H1 (cell line): ENCODE results near the gene KIF2C. TPM values are rescaled to one million over a fixed set of nuclear protein-coding genes. Genes with fewer than 3 reads are reported as not detected.

Experiments used
- CTCF ChIA-PET: fragments of 300-600 bp; sonication (Branson Sonifier 250); formaldehyde crosslinking; loops from one replicate; lab custom pipeline; 2021; ENCODE audit not compliant: partially characterized antibody; lab: Charles Lee
- POLR2A ChIA-PET: fragments of 300-600 bp; sonication (Branson Sonifier 250); formaldehyde crosslinking; loops from one replicate; lab custom pipeline; 2021; ENCODE audit warnings: inconsistent platforms; ENCODE audit not compliant: partially characterized antibody; lab: Charles Lee
- DNase-seq, 2 experiments: peaks; one replicate each; pipeline versions ENCODE4 v3.0.0 to v3.0.0-alpha.2; 2010 to 2022; ENCODE audit warnings: low spot score in 2 of 2, low read depth in 1 of 2, mixed read lengths in 1 of 2
- FAIRE-seq: peaks from 2 replicates; lab custom pipeline; 2011; peaks lifted over from hg19 to GRCh38; lab: Jason Lieb, UNC
- H2AFZ ChIP-seq: 2 replicates; pipeline ENCODE4 v1.8.1; 2012; ENCODE audit warnings: low read length, inconsistent platforms
- H2AK5ac ChIP-seq: 2 replicates; pipeline ENCODE4 v1.6.1; 2013; ENCODE audit warnings: low read depth, low read length
- H2BK120ac ChIP-seq: replicated peaks from 2 replicates; pipeline ENCODE3; 2013; ENCODE audit warnings: low read depth, low read length, inconsistent platforms
- H2BK12ac ChIP-seq: 2 replicates; pipeline ENCODE4 v1.6.1; 2013; ENCODE audit warnings: low read depth, low read length
- H2BK15ac ChIP-seq: 2 replicates; pipeline ENCODE4 v1.6.1; 2013; ENCODE audit warnings: low read length
- H2BK20ac ChIP-seq: 2 replicates; pipeline ENCODE4 v1.6.1; 2013; ENCODE audit warnings: low read length
- H2BK5ac ChIP-seq: 2 replicates; pipeline ENCODE4 v1.6.1; 2013; ENCODE audit warnings: low read depth, low read length
- H3K14ac ChIP-seq: 2 replicates; pipeline ENCODE4 v1.6.1; 2013; ENCODE audit warnings: inconsistent platforms; ENCODE audit not compliant: insufficient read length
- H3K18ac ChIP-seq: 2 replicates; pipeline ENCODE4 v1.6.1; 2013; ENCODE audit warnings: low read length; ENCODE audit errors: extremely low read depth
- H3K23ac ChIP-seq: 2 replicates; pipeline ENCODE4 v1.6.1; 2013; ENCODE audit warnings: inconsistent platforms; ENCODE audit not compliant: insufficient read length
- H3K23me2 ChIP-seq: 2 replicates; pipeline ENCODE4 v1.6.1; 2013; ENCODE audit warnings: low read depth, low read length
- H3K27ac ChIP-seq: 2 replicates; pipeline ENCODE4 v1.6.1; 2011; ENCODE audit warnings: low read depth, low read length, inconsistent platforms
- H3K27me3 ChIP-seq, 4 experiments: replicated peaks in 1 of 4; 1 replicate in 1 of 4; 2 replicates in 3 of 4; pipeline versions ENCODE4 v1.6.1 to v1.8.1; 2011 to 2013; ENCODE audit warnings: low read length in 3 of 4, mild to moderate bottlenecking in 3 of 4, inconsistent platforms in 2 of 4, mixed read lengths in 2 of 4, moderate library complexity in 1 of 4; ENCODE audit not compliant: control insufficient read depth in 3 of 4, insufficient read depth in 3 of 4; ENCODE audit errors: extremely low read depth in 1 of 4
- H3K36me3 ChIP-seq, 4 experiments: 2 replicates each; pipeline versions ENCODE4 v1.6.1 to v1.8.1; 2011 to 2013; ENCODE audit warnings: mild to moderate bottlenecking in 4 of 4, low read length in 3 of 4, moderate library complexity in 2 of 4, control low read depth in 1 of 4, inconsistent platforms in 1 of 4; ENCODE audit not compliant: insufficient read depth in 4 of 4, control insufficient read depth in 2 of 4
- H3K4ac ChIP-seq: replicated peaks from 2 replicates; pipeline ENCODE3; 2013; ENCODE audit warnings: low read length, low read depth, mixed read lengths, inconsistent platforms; ENCODE audit not compliant: insufficient read length
- H3K4me1 ChIP-seq, 4 experiments: replicated peaks in 1 of 4; 1 replicate in 1 of 4; 2 replicates in 3 of 4; pipeline versions ENCODE4 v1.6.1 to v1.8.1; 2011 to 2013; ENCODE audit warnings: low read length in 3 of 4, inconsistent platforms in 2 of 4, mixed read lengths in 1 of 4; ENCODE audit not compliant: insufficient read depth in 4 of 4, control insufficient read depth in 3 of 4
- H3K4me2 ChIP-seq, 2 experiments: 2 replicates each; pipeline versions ENCODE4 v1.6.1 to v1.8.1; 2011 to 2013; ENCODE audit warnings: low read depth in 2 of 2, low read length in 2 of 2, control low read depth in 1 of 2, inconsistent platforms in 1 of 2, mild to moderate bottlenecking in 1 of 2; ENCODE audit not compliant: insufficient read depth in 1 of 2
- H3K4me3 ChIP-seq, 4 experiments: fragments of 200-600, 300-600 bp in 1 of 4; sonication (generic), shearing (Covaris generic), sonication (Bioruptor Twin) in 1 of 4; 2 replicates each; pipeline versions ENCODE4 v1.5.1 to v1.8.1; 2011 to 2016; ENCODE audit warnings: low read length in 4 of 4, low read depth in 3 of 4, control low read depth in 2 of 4, inconsistent platforms in 2 of 4, mild to moderate bottlenecking in 2 of 4, mixed read lengths in 1 of 4, moderate library complexity in 1 of 4; ENCODE audit not compliant: insufficient read depth in 2 of 4; ENCODE audit errors: extremely low read depth in 1 of 4
- H3K56ac ChIP-seq: replicated peaks from 2 replicates; pipeline ENCODE3; 2013; ENCODE audit warnings: low read depth, mild to moderate bottlenecking, mixed read lengths, low read length, inconsistent platforms; ENCODE audit not compliant: insufficient read length
- H3K79me1 ChIP-seq: 2 replicates; pipeline ENCODE4 v1.6.1; 2013; ENCODE audit warnings: low read depth, low read length, control low read depth
- H3K79me2 ChIP-seq, 2 experiments: 2 replicates each; pipeline versions ENCODE4 v1.6.1 to v1.8.1; 2012 to 2013; ENCODE audit warnings: low read length in 2 of 2, mild to moderate bottlenecking in 2 of 2, inconsistent platforms in 1 of 2; ENCODE audit not compliant: insufficient read depth in 2 of 2, control insufficient read depth in 1 of 2
- H3K9ac ChIP-seq, 4 experiments: replicated peaks in 1 of 4; 1 replicate in 1 of 4; 2 replicates in 3 of 4; pipeline versions ENCODE4 v1.6.1 to v1.8.1; 2011 to 2013; ENCODE audit warnings: low read depth in 3 of 4, low read length in 3 of 4, control low read depth in 2 of 4, mild to moderate bottlenecking in 2 of 4, moderate library complexity in 2 of 4, inconsistent platforms in 1 of 4; ENCODE audit errors: extremely low read depth in 1 of 4
- H3K9me3 ChIP-seq, 2 experiments: 2 replicates each; pipeline versions ENCODE4 v1.6.1 to v1.8.1; 2012 to 2013; ENCODE audit warnings: mild to moderate bottlenecking in 2 of 2, moderate library complexity in 2 of 2, control low read depth in 1 of 2, inconsistent platforms in 1 of 2, low read depth in 1 of 2, low read length in 1 of 2, mixed read lengths in 1 of 2; ENCODE audit not compliant: insufficient read depth in 2 of 2
- H4K20me1 ChIP-seq, 2 experiments: replicated peaks in 1 of 2; 2 replicates each; pipeline versions ENCODE3 to v1.8.1; 2011 to 2013; ENCODE audit warnings: inconsistent platforms in 2 of 2, low read length in 2 of 2, mild to moderate bottlenecking in 1 of 2; ENCODE audit not compliant: insufficient read depth in 2 of 2, control insufficient read depth in 1 of 2
- H4K5ac ChIP-seq: 2 replicates; pipeline ENCODE4 v1.6.1; 2013; ENCODE audit warnings: low read length, low read depth, mixed read lengths, inconsistent platforms; ENCODE audit not compliant: insufficient read length
- H4K8ac ChIP-seq: 2 replicates; pipeline ENCODE4 v1.8.0; 2013; ENCODE audit warnings: mild to moderate bottlenecking, moderate library complexity, low read length, inconsistent platforms; ENCODE audit not compliant: insufficient read depth; ENCODE audit errors: extremely low read depth
- H4K91ac ChIP-seq: replicated peaks from 2 replicates; pipeline ENCODE3; 2013; ENCODE audit warnings: low read length, mixed read lengths, inconsistent platforms; ENCODE audit not compliant: insufficient read length
- CBX8 ChIP-seq: fragments of 300-800, 300-1000 bp; sonication (generic); IDR thresholded peaks from 2 replicates; pipeline ENCODE4 v1.7.1; 2016; ENCODE audit warnings: low read depth, low read length, borderline replicate concordance
- GABPA ChIP-seq: IDR thresholded peaks from 2 replicates; pipeline ENCODE4 v1.6.1; 2011; ENCODE audit warnings: mild to moderate bottlenecking, low read length, moderate library complexity, borderline replicate concordance; ENCODE audit not compliant: insufficient read depth
- NRF1 ChIP-seq: IDR thresholded peaks from 2 replicates; pipeline ENCODE4 v1.6.1; 2011; ENCODE audit warnings: mild to moderate bottlenecking, low read depth, low read length, improper control_type of control experiment
- SIX5 ChIP-seq: IDR thresholded peaks from 2 replicates; pipeline ENCODE4 v1.6.1; 2011; ENCODE audit warnings: mild to moderate bottlenecking, low read depth, low read length
- WGBS, 2 experiments: shearing (Covaris generic) in 1 of 2; methylation state at CpG; one replicate each; pipeline versions ENCODE4 v1.1.6 to v1.1.7; 2013 to 2015; ENCODE audit warnings: low lambda C conversion rate in 2 of 2, mixed read lengths in 2 of 2, inconsistent platforms in 1 of 2, low coverage in 1 of 2, missing lambda C conversion rate in 1 of 2; ENCODE audit not compliant: insufficient replicate concordance in 2 of 2, insufficient coverage in 1 of 2, insufficient read length in 1 of 2; ENCODE audit errors: extremely low coverage in 1 of 2, missing lambda C conversion rate in 1 of 2; 5-methylcytosine and 5-hydroxymethylcytosine counted together
- polyA plus RNA-seq, 7 experiments: library from polyadenylated mRNA; depleted of rRNA in 3 of 7; stranded (reverse) in 5 of 7; unstranded in 2 of 7; fragments of >200 nt in 5 of 7; fragments of 200-250 nt in 2 of 7; gene quantifications; 1 replicate in 5 of 7; 2 replicates in 1 of 7; 4 replicates in 1 of 7; pipeline versions ENCODE4 v1.2.1 to v1.2.3, GENCODE V29; 2011 to 2013; ENCODE audit warnings: missing spikeins in 2 of 7, mixed read lengths in 2 of 7
- total RNA-seq: library from RNA; stranded (reverse); fragmentation: NEBNext Ultra II Directional; extraction: Animal tissue kit (Norgen Biotek cat#: 25700); gene quantifications from 2 replicates; pipeline ENCODE4 v1.2.1, GENCODE V29; 2021

The KIF2C gene
- total and polyA plus RNA-seq, 2 of the 8 experiments (the other 6 are each of a cell fraction or from before 2014, with no cell fraction given), result 41.8 to 68.1 TPM

DNA sequence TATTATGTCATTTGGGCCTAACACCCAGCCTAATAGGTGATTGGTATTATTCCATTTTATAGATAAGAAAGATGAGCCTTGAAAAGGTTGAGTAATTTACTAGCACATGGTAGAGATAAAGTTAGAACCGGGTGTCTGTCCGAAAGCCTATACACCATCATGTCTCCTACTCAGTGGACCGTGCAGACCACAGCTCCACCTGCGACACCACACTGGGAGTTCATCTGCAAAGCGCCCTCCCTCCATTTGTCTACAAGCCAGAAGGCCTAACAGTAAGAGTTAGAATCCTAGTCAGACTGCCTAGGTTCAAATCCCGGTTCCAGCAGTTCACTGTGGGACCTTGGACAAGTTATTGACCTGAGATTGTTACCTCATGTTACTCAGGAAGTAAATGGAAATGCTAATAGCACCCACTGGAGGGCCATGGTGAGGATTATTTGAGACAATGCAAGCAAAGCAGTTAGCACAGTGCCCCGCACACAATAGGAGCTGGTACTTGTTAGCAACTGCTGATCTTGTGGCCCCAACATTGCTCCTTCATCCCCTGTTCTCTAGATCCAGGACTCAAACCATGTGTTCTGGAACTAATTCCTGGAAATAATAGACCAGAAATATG is 44.7 kb upstream of the KIF2C start:
- Histone ChIP-seq H3K56ac (no peak overlapping the region), H2BK5ac (no peak overlapping the region), H4K20me1 (no peaks in the 10 kb centered on the region), H2BK120ac (no peak overlapping the region), H3K4ac (no peak overlapping the region), H3K4me3 (no peak overlapping the region), H3K27me3 (no peaks in the 10 kb centered on the region), H3K4me2 (no peak overlapping the region), H3K18ac (no peak overlapping the region), H2BK20ac (no peak overlapping the region), H2AFZ (no peak overlapping the region), H2BK15ac (no peak overlapping the region), H3K23ac (no peak overlapping the region), H3K36me3 (no peaks in the 10 kb centered on the region), H4K5ac (no peak overlapping the region), H4K91ac (no peak overlapping the region), H3K79me2 (no peaks in the 10 kb centered on the region), H3K27ac (no peak overlapping the region), H4K8ac (no peak overlapping the region), H3K23me2 (no peaks in the 10 kb centered on the region), H3K9me3 (no peaks in the 10 kb centered on the region), H3K9ac (no peak overlapping the region), H3K14ac (no peak overlapping the region), H3K4me1 (no peaks in the 10 kb centered on the region), H2AK5ac (no peak overlapping the region), H2BK12ac (no peak overlapping the region), H3K79me1 (no peaks in the 10 kb centered on the region)
- TF ChIP-seq GABPA (no peak), SIX5 (no peak), NRF1 (no peak), CBX8 (no peak)
- POLR2A ChIA-PET, result interaction anchor here (0.9 to 1.7 kb wide), 3 partner anchors 11 to 27 kb away, joined by 3 to 8 read pairs (median 4); no protein-coding TSS in a partner anchor
- WGBS, 2 experiments, result 86% methylated on average over 7 of the region's 7 CpGs; no CpG with 5 or more reads in 1 of the 2 experiments
- no peak for DNase-seq
- CTCF ChIA-PET, result interaction anchor here (0.7 to 2.0 kb wide), 4 partner anchors 12 to 557 kb away, joined by 3 to 4 read pairs (median 4); no protein-coding TSS in a partner anchor
- FAIRE-seq, result no peak
